ENCODE data around the gene SLCO2B1.

SLCO2B1 gene

GRCh38 chr11:75126564-75126963 is 24.3 kb upstream of the SLCO2B1 start:
- TF ChIP-seq SPI1 (IDR thresholded peaks at IDR 0.05; ENCODE audit: borderline replicate concordance, low read depth) (no peak), POLR2AphosphoS5 (IDR thresholded peaks at IDR 0.05; ENCODE audit: low read depth) (no peak)
- Histone ChIP-seq H3K27me3 (ENCODE audit: insufficient read depth, poor library complexity, severe bottlenecking) (no peaks in the 10 kb centered on the region), H3K4me3 (replicated peaks; ENCODE audit: insufficient read depth, low read length) (no peak overlapping the region), H3K27ac (replicated peaks) (no peak overlapping the region)
- DNase-seq (ENCODE audit: low read depth in 1 of 2, low spot score in 1 of 2), result no peak

- TF ChIP-seq SPI1 (IDR thresholded peaks at IDR 0.05; ENCODE audit: borderline replicate concordance, low read depth) (no peak), CTCF (IDR thresholded peaks at IDR 0.05; ENCODE audit: insufficient read depth, low read length) (no peak), REST (IDR thresholded peaks at IDR 0.05; ENCODE audit: insufficient replicate concordance, low read depth) (no peak), POLR2AphosphoS5 (IDR thresholded peaks at IDR 0.05; ENCODE audit: low read depth) (no peak), GABPA (IDR thresholded peaks at IDR 0.05; ENCODE audit: low read depth) (no peak)
- Histone ChIP-seq H3K27ac (replicated peaks) (no peak overlapping the region), H3K4me3 (replicated peaks; ENCODE audit: insufficient read depth, low read length) (no peak overlapping the region), H3K27me3 (ENCODE audit: insufficient read depth, poor library complexity, severe bottlenecking) (no peaks in the 10 kb centered on the region)
- no peak for DNase-seq (ENCODE audit: low read depth in 1 of 2, low spot score in 1 of 2)
Observed at GRCh38 chr11:75132080-75132479, 18.8 kb upstream of the SLCO2B1 start.

GRCh38 chr11:75133976-75134375 is 16.9 kb upstream of the SLCO2B1 start:
- no peak for DNase-seq (ENCODE audit: low read depth in 1 of 2, low spot score in 1 of 2)
- H3K27ac ChIP-seq (replicated peaks), result no peak overlapping the region
- no peak for TF ChIP-seq REST (IDR thresholded peaks at IDR 0.05; ENCODE audit: insufficient replicate concordance, low read depth)
- TF ChIP-seq GABPA (IDR thresholded peaks at IDR 0.05; ENCODE audit: low read depth), result no peak
- no peak for TF ChIP-seq POLR2AphosphoS5 (IDR thresholded peaks at IDR 0.05; ENCODE audit: low read depth)
- TF ChIP-seq SPI1 (IDR thresholded peaks at IDR 0.05; ENCODE audit: borderline replicate concordance, low read depth), result no peak
- TF ChIP-seq CTCF (IDR thresholded peaks at IDR 0.05; ENCODE audit: insufficient read depth, low read length), result no peak
- H3K4me3 ChIP-seq (replicated peaks; ENCODE audit: insufficient read depth, low read length), result no peak overlapping the region
- H3K27me3 ChIP-seq (ENCODE audit: insufficient read depth, poor library complexity, severe bottlenecking), result peaks cover 4% of the 10 kb centered on the region

- H3K27ac ChIP-seq (replicated peaks), result no peak overlapping the region
- TF ChIP-seq REST (IDR thresholded peaks at IDR 0.05; ENCODE audit: insufficient replicate concordance, low read depth) (no peak), SPI1 (IDR thresholded peaks at IDR 0.05; ENCODE audit: borderline replicate concordance, low read depth) (no peak), CTCF (IDR thresholded peaks at IDR 0.05; ENCODE audit: insufficient read depth, low read length) (no peak), POLR2AphosphoS5 (IDR thresholded peaks at IDR 0.05; ENCODE audit: low read depth) (no peak), GABPA (IDR thresholded peaks at IDR 0.05; ENCODE audit: low read depth) (no peak)
- peaks cover 4% of the 10 kb centered on the region for H3K27me3 ChIP-seq (ENCODE audit: insufficient read depth, poor library complexity, severe bottlenecking)
- no peak for DNase-seq (ENCODE audit: low read depth in 1 of 2, low spot score in 1 of 2)
- no peak overlapping the region for H3K4me3 ChIP-seq (replicated peaks; ENCODE audit: insufficient read depth, low read length)
Observed at GRCh38 chr11:75135021-75135650, 15.8 kb upstream of the SLCO2B1 start.

All from HL-60 (cell line).